Tibial artery (tissue), 4 donors: Measurements from ENCODE around the gene ME1.
"Not testable (repeated sequence)": the region's sequence is repeated elsewhere in the genome, so short reads cannot be mapped to it uniquely, and the experiment has no call there.

Experiments
- DNase-seq, 2 donors: peaks; one replicate each; pipeline ENCODE4 v3.0.0-alpha.2; 2019
- H3K27ac ChIP-seq, 2 donors: fragments of 200-600 bp; sonication (generic) in 1 of 2; 1 replicate in 1 of 2; 2 replicates in 1 of 2; pipeline ENCODE4 v1.5.1; 2018 to 2019; ENCODE audit warnings: mild to moderate bottlenecking in 1 of 2
- H3K27me3 ChIP-seq, 2 donors: fragments of 200-600 bp; sonication (generic) in 1 of 2; one replicate each; pipeline versions ENCODE4 v1.5.1 to v1.6.0; 2016 to 2019
- H3K36me3 ChIP-seq, 3 donors: fragments of 200-600 bp; sonication (generic) in 2 of 3; one replicate each; pipeline ENCODE4 v1.5.1; 2016 to 2019; ENCODE audit warnings: mild to moderate bottlenecking in 2 of 3
- H3K4me1 ChIP-seq, 4 donors: fragments of 200-600 bp; sonication (generic) in 2 of 4; 1 replicate in 3 of 4; 2 replicates in 1 of 4; pipeline ENCODE4 v1.5.1; 2016 to 2019
- H3K4me3 ChIP-seq, 2 donors: fragments of 200-600 bp; sonication (generic) in 1 of 2; 1 replicate in 1 of 2; 2 replicates in 1 of 2; pipeline ENCODE4 v1.5.1; 2018 to 2019; ENCODE audit warnings: mild to moderate bottlenecking in 2 of 2
- H3K9me3 ChIP-seq, 3 donors: fragments of 200-600 bp; sonication (generic) in 1 of 3; one replicate each; pipeline ENCODE4 v1.5.1; 2016 to 2019
- intact Hi-C: fragments of 100-400 bp; cut with DNase I; formaldehyde crosslinking; loops from one replicate; pipeline ENCODE4 v1.15.0; 2023; ENCODE audit warnings: low total_unique reads
- TF ChIP-seq, protein P1 (sequence below), 2 experiments: fragments of 200-600 bp in 1 of 2; fragments of 450-650 bp in 1 of 2; IDR thresholded peaks; one replicate each; pipeline ENCODE4 v1.5.1; 2017 to 2019; ENCODE audit warnings: antibody characterized with exemption in 2 of 2, mild to moderate bottlenecking in 1 of 2, moderate library complexity in 1 of 2

ME1 gene

DNA sequence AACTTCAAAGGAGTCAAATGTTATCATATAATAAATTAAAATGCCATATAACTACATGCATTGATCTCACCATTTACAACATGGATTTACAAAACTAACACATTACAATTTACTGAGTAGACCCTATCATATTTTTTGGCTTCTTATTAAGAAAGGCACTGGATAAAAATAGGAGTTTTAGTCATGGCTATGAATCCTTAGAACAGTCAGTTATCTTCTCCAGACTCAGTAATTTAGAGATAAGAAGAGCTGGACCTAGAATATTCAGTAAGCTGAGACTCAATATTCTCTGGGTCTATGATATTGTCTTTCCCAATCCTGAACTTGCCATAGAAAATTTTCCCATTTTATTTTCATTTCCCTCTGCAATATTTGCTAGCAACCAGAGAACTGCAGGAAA lies 62.3 kb downstream of the ME1 start:
- intact Hi-C loops = no loop called here
- TF ChIP-seq, protein P1, sequence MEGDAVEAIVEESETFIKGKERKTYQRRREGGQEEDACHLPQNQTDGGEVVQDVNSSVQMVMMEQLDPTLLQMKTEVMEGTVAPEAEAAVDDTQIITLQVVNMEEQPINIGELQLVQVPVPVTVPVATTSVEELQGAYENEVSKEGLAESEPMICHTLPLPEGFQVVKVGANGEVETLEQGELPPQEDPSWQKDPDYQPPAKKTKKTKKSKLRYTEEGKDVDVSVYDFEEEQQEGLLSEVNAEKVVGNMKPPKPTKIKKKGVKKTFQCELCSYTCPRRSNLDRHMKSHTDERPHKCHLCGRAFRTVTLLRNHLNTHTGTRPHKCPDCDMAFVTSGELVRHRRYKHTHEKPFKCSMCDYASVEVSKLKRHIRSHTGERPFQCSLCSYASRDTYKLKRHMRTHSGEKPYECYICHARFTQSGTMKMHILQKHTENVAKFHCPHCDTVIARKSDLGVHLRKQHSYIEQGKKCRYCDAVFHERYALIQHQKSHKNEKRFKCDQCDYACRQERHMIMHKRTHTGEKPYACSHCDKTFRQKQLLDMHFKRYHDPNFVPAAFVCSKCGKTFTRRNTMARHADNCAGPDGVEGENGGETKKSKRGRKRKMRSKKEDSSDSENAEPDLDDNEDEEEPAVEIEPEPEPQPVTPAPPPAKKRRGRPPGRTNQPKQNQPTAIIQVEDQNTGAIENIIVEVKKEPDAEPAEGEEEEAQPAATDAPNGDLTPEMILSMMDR (IDR thresholded peaks at IDR 0.05) = no peak
- Histone ChIP-seq H3K9me3 (no peaks in the 10 kb centered on the region), H3K27me3 (no peaks in the 10 kb centered on the region), H3K4me1 (peaks cover 0 to 34% (median 5%) of the 10 kb centered on the region in 4 donors), H3K27ac (no peak overlapping the region), H3K36me3 (no peaks in the 10 kb centered on the region), H3K4me3 (no peak overlapping the region)
- no peak for DNase-seq

DNA sequence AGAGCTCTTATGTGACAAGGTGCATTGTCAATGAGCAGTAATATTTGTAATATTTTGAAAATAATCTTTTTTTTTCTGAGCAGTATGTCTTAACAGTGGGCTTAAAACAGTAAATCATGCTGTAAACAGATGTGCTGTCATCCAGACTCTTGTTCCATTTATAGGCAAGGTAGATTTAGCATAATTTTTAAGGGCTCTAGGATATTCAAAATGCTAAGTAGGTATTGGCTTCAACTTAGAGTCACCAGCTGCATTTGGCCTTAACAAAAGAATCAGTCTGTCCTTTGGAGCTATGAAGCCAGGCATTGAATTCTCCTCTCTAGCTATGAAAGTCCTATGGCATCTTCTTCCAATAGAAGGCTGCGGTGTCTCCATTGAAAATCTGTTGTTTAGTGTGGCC lies 63.7 kb downstream of the ME1 start:
- Histone ChIP-seq H3K4me3 (no peak overlapping the region), H3K36me3 (no peaks in the 10 kb centered on the region), H3K27ac (no peak overlapping the region), H3K4me1 (peaks cover 0 to 30% (median 5%) of the 10 kb centered on the region in 4 donors), H3K27me3 (no peaks in the 10 kb centered on the region), H3K9me3 (no peaks in the 10 kb centered on the region)
- TF ChIP-seq, protein P1 (IDR thresholded peaks at IDR 0.05) = no peak
- intact Hi-C loops = no loop called here
- no peak for DNase-seq

DNA sequence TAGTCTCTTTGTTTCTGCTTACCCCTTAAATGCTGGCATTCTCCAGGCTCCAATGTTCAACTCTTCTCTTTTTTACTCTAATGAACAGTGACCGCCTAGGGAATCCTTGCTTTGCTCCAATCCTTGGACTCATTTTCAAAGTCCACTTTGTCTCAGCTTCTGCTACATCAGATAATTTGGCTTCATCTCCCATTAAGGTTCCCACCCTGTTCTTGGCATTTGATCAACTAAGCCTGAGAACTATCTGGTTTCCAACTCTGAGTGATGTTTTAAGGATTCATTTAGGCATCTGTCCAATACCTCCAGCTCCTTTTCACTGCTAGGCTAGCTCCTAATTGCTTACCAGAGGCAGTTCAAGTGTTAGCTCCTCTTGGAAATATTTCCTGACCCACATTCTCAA lies 64.9 kb downstream of the ME1 start:
- Histone ChIP-seq H3K4me3 (no peak overlapping the region), H3K4me1 (peaks cover 0 to 18% (median 1%) of the 10 kb centered on the region in 4 donors), H3K27ac (no peak overlapping the region), H3K27me3 (no peaks in the 10 kb centered on the region), H3K9me3 (no peaks in the 10 kb centered on the region), H3K36me3 (no peaks in the 10 kb centered on the region)
- DNase-seq = no peak
- intact Hi-C loops = no loop called here
- TF ChIP-seq, protein P1 (IDR thresholded peaks at IDR 0.05) = no peak

DNA sequence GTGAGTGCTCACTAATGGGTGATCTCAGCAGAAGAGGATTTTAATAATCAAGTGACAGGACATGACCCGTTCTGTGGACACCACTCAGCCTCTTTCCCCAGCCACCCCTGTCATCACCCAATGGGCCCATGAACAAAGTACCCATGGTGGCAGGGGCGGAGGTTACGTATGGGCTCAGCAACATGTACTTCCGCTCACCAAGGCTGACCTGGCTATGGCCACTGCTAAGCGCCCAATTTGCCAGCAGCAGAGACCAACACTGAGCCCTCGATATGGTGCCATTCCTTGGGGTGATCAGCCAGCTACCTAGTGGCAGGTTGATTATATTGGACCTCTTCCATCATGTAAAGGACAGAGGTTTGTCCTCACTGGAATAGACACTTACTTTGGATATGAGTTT lies 68.5 kb downstream of the ME1 start:
- H3K27me3 ChIP-seq, H3K27ac ChIP-seq, DNase-seq, H3K4me3 ChIP-seq, intact Hi-C loops, H3K4me1 ChIP-seq, H3K36me3 ChIP-seq: not testable (repeated sequence)
- H3K9me3 ChIP-seq = peaks cover 0 to 12% (median 4%) of the 10 kb centered on the region in 3 donors

DNA sequence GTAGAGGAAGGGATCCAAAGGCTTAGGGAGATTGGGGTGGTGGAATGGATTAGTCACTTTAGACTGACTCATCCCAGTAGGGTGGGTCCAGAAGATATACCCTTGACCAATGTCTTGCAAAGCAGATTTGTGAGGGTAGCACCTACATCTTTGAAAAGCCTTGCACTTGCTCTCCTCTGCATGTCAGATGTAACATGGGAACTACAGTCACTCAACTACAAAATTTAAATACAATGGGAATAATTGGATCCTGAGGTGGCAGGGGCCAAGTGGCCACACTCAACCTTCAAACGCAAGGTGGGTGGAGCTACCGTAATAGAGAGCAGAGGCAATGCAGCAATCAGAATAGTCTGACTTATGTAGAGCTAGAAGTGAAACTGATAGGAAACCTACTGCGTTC lies 71.2 kb downstream of the ME1 start:
- TF ChIP-seq, protein P1 (IDR thresholded peaks at IDR 0.05) = no peak
- intact Hi-C loops = no loop called here
- no peak for DNase-seq
- peaks cover 0 to 10% (median 0%) of the 10 kb centered on the region in 3 donors for H3K36me3 ChIP-seq
- peaks cover 0 to 6% (median 0%) of the 10 kb centered on the region in 4 donors for H3K4me1 ChIP-seq
- H3K27me3 ChIP-seq = no peaks in the 10 kb centered on the region
- H3K9me3 ChIP-seq = peaks cover 0 to 12% (median 4%) of the 10 kb centered on the region in 3 donors
- H3K4me3 ChIP-seq = no peak overlapping the region
- no peak overlapping the region for H3K27ac ChIP-seq

DNA sequence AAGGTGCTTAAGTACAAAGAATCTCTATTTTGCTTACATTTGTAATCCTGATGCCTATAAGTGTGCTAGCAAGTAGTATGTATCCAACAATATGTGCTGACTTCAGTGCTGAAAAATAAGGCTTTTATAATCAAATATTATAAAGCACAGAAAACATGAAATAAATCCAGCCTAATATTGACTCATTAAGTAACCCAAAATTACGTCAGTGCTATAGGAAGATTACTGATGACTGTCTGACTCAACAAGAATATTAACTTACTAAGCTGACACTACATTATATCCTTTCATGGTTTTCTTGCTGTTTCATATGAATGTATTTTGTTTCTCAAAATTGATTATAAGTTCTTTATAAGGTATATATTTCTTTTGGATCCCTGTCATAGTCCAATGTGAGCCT lies 76.1 kb downstream of the ME1 start:
- Histone ChIP-seq H3K4me3 (no peak overlapping the region), H3K27me3 (no peaks in the 10 kb centered on the region), H3K36me3 (peaks cover 0 to 4% (median 0%) of the 10 kb centered on the region in 3 donors), H3K4me1 (peaks cover 0 to 6% (median 0%) of the 10 kb centered on the region in 4 donors), H3K27ac (no peak overlapping the region), H3K9me3 (peaks cover 0 to 3% (median 0%) of the 10 kb centered on the region in 3 donors)
- TF ChIP-seq, protein P1 (IDR thresholded peaks at IDR 0.05) = no peak
- no peak for DNase-seq
- intact Hi-C loops = no loop called here
